ENCODE data around the gene CCDC85A. TPM values are rescaled to one million over a fixed set of nuclear protein-coding genes. Genes with fewer than 3 reads are reported as not detected.

CCDC85A gene
- polyA plus RNA-seq, 1 donor from 2014 or later = 24.7 TPM

DNA sequence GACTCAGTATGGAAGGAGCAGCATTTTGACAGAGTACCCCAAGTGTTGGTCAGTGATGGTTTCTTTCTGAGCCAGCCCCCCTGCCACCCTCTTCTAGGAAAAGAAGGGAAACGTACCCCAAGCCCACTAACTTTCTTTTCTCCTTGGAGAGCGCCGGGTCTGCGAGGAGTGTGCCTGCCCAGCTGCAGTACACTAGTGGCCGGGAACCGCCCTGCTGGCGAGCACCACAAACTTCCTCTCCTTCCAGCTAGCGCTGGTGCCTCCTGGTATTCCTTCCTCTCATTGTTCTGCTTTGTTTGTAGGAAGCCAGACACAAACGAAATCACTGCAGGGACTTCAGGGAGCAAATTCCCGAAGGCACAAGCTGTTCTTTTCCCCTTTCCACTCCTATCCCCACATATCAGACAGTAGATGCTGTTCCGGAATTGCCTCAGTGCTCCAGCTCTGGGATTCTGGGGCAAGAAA lies 1.8 kb downstream of the CCDC85A start:
- H3K4me2 ChIP-seq (ENCODE audit: low read length) = peak overlapping the region; percentile 92
- H3K9me2 ChIP-seq (ENCODE audit: insufficient read depth, low read length) = no peaks in the 10 kb centered on the region
- no peaks in the 10 kb centered on the region for H4K20me1 ChIP-seq (ENCODE audit: insufficient read depth)
- no peaks in the 10 kb centered on the region for H3K9me3 ChIP-seq (ENCODE audit: low read length)
- H3K27ac ChIP-seq (ENCODE audit: low read length) = peak overlapping the region; percentile 30
- peak overlapping the region; percentile 91 for H3K4me3 ChIP-seq (ENCODE audit: low read length)
- H3K79me2 ChIP-seq (replicated peaks; ENCODE audit: insufficient read depth, low read length) = peaks cover 24% of the 10 kb centered on the region
- TF ChIP-seq, protein P1, sequence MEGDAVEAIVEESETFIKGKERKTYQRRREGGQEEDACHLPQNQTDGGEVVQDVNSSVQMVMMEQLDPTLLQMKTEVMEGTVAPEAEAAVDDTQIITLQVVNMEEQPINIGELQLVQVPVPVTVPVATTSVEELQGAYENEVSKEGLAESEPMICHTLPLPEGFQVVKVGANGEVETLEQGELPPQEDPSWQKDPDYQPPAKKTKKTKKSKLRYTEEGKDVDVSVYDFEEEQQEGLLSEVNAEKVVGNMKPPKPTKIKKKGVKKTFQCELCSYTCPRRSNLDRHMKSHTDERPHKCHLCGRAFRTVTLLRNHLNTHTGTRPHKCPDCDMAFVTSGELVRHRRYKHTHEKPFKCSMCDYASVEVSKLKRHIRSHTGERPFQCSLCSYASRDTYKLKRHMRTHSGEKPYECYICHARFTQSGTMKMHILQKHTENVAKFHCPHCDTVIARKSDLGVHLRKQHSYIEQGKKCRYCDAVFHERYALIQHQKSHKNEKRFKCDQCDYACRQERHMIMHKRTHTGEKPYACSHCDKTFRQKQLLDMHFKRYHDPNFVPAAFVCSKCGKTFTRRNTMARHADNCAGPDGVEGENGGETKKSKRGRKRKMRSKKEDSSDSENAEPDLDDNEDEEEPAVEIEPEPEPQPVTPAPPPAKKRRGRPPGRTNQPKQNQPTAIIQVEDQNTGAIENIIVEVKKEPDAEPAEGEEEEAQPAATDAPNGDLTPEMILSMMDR (IDR thresholded peaks at IDR 0.05; ENCODE audit: poor library complexity, severe bottlenecking) = peak; percentile 52
- TF ChIP-seq EZH2 (IDR thresholded peaks at IDR 0.05; ENCODE audit: borderline replicate concordance, insufficient read depth, low read length, poor library complexity, severe bottlenecking) = no peak
- TF ChIP-seq RAD21 (conservative IDR thresholded peaks at IDR 0.05) = peak; percentile 37
- TF ChIP-seq, protein P2, sequence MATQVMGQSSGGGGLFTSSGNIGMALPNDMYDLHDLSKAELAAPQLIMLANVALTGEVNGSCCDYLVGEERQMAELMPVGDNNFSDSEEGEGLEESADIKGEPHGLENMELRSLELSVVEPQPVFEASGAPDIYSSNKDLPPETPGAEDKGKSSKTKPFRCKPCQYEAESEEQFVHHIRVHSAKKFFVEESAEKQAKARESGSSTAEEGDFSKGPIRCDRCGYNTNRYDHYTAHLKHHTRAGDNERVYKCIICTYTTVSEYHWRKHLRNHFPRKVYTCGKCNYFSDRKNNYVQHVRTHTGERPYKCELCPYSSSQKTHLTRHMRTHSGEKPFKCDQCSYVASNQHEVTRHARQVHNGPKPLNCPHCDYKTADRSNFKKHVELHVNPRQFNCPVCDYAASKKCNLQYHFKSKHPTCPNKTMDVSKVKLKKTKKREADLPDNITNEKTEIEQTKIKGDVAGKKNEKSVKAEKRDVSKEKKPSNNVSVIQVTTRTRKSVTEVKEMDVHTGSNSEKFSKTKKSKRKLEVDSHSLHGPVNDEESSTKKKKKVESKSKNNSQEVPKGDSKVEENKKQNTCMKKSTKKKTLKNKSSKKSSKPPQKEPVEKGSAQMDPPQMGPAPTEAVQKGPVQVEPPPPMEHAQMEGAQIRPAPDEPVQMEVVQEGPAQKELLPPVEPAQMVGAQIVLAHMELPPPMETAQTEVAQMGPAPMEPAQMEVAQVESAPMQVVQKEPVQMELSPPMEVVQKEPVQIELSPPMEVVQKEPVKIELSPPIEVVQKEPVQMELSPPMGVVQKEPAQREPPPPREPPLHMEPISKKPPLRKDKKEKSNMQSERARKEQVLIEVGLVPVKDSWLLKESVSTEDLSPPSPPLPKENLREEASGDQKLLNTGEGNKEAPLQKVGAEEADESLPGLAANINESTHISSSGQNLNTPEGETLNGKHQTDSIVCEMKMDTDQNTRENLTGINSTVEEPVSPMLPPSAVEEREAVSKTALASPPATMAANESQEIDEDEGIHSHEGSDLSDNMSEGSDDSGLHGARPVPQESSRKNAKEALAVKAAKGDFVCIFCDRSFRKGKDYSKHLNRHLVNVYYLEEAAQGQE (IDR thresholded peaks at IDR 0.05; ENCODE audit: borderline replicate concordance) = peak; percentile 27
- no peak for TF ChIP-seq POLR2AphosphoS5 (IDR thresholded peaks at IDR 0.05)
- peak; percentile 17 for TF ChIP-seq MXI1 (conservative IDR thresholded peaks at IDR 0.05; ENCODE audit: poor library complexity, severe bottlenecking)
- TF ChIP-seq SMC3 (conservative IDR thresholded peaks at IDR 0.05; ENCODE audit: poor library complexity) = peak; percentile 35
- peak overlapping the region; percentile 43 for H2AFZ ChIP-seq (ENCODE audit: low read depth, low read length)
- H3K27me3 ChIP-seq (ENCODE audit: insufficient read depth, low read depth, low read length) = no peaks in the 10 kb centered on the region
- H3K36me3 ChIP-seq (ENCODE audit: insufficient read depth, low read length) = no peaks in the 10 kb centered on the region
- no peaks in the 10 kb centered on the region for H3F3A ChIP-seq (ENCODE audit: insufficient read depth, low read length, poor library complexity, severe bottlenecking)
- H3K9ac ChIP-seq (ENCODE audit: low read length) = peak overlapping the region; percentile 83

GRCh38 chr2:56191617-56192016 lies 7.8 kb downstream of the CCDC85A start:
- Histone ChIP-seq H4K20me1 (ENCODE audit: insufficient read depth) (no peaks in the 10 kb centered on the region), H3K4me2 (ENCODE audit: low read length) (no peak overlapping the region), H3K27me3 (ENCODE audit: insufficient read depth, low read depth, low read length) (no peaks in the 10 kb centered on the region), H3K9ac (ENCODE audit: low read length) (no peak overlapping the region), H3K27ac (ENCODE audit: low read length) (no peak overlapping the region), H3K9me2 (ENCODE audit: insufficient read depth, low read length) (no peaks in the 10 kb centered on the region), H3K4me3 (ENCODE audit: low read length) (no peak overlapping the region), H3F3A (ENCODE audit: insufficient read depth, low read length, poor library complexity, severe bottlenecking) (no peaks in the 10 kb centered on the region), H3K79me2 (replicated peaks; ENCODE audit: insufficient read depth, low read length) (peaks cover 18% of the 10 kb centered on the region), H3K9me3 (ENCODE audit: low read length) (no peaks in the 10 kb centered on the region), H3K36me3 (ENCODE audit: insufficient read depth, low read length) (peaks cover 8% of the 10 kb centered on the region), H2AFZ (ENCODE audit: low read depth, low read length) (no peak overlapping the region)
- no peak for TF ChIP-seq EP300 (conservative IDR thresholded peaks at IDR 0.05; ENCODE audit: poor library complexity, severe bottlenecking)
- peak; percentile 74 for TF ChIP-seq RAD21 (conservative IDR thresholded peaks at IDR 0.05)
- TF ChIP-seq MXI1 (conservative IDR thresholded peaks at IDR 0.05; ENCODE audit: poor library complexity, severe bottlenecking) = no peak
- TF ChIP-seq, protein P2 (IDR thresholded peaks at IDR 0.05; ENCODE audit: borderline replicate concordance) = no peak
- no peak for TF ChIP-seq TAF1 (IDR thresholded peaks at IDR 0.05; ENCODE audit: low read depth)
- TF ChIP-seq POLR2AphosphoS5 (IDR thresholded peaks at IDR 0.05) = no peak
- TF ChIP-seq, protein P1 (IDR thresholded peaks at IDR 0.05; ENCODE audit: poor library complexity, severe bottlenecking) = peak; percentile 65
- TF ChIP-seq SMC3 (conservative IDR thresholded peaks at IDR 0.05; ENCODE audit: poor library complexity) = peak; percentile 69
- TF ChIP-seq EZH2 (IDR thresholded peaks at IDR 0.05; ENCODE audit: borderline replicate concordance, insufficient read depth, low read length, poor library complexity, severe bottlenecking) = no peak
